ENCODE results near the gene NR5A1.
A peak's percentile ranks its signal among the peaks of the same experiment; 100 is the strongest.

Gene NR5A1

GRCh38 chr9:124506931-124507879, at the start of gene NR5A1:
TSS of gene NR5A1 (minus strand) at chr9:124507399. CDS start at chr9:124503395, 4,004 bp downstream.
- Histone ChIP-seq H3K36me3 (ENCODE audit: control insufficient read depth in 2 of 2, insufficient read depth in 2 of 2, low read length in 2 of 2) (no peaks in the 10 kb centered on the region), H3K27ac (ENCODE audit: low read depth in 2 of 2, low read length in 2 of 2) (no peak within 1 kb of the TSS), H3K4me1 (ENCODE audit: control insufficient read depth in 2 of 2, insufficient read depth in 2 of 2, low read length in 2 of 2) (no peaks in the 10 kb centered on the region), H3K4me3 (ENCODE audit: low read length in 2 of 2) (no peak within 1 kb of the TSS), H3K9me3 (ENCODE audit: control insufficient read depth in 2 of 2, low read length in 2 of 2) (no peaks in the 10 kb centered on the region), H3K9ac (ENCODE audit: low read depth in 1 of 2, low read length in 2 of 2) (no peak within 1 kb of the TSS), H3K27me3 (ENCODE audit: control insufficient read depth in 2 of 2, insufficient read depth in 2 of 2, low read length in 2 of 2) (peaks cover 23 to 26% of the 10 kb centered on the region in 2 donors)

- no peaks in the 10 kb centered on the region for H3K27me3 ChIP-seq (ENCODE audit: control insufficient read depth in 2 of 2, insufficient read depth in 2 of 2, low read length in 2 of 2)
These were observed 47.8 kb upstream of the NR5A1 start for GRCh38 chr9:124555043-124555442.

DNA sequence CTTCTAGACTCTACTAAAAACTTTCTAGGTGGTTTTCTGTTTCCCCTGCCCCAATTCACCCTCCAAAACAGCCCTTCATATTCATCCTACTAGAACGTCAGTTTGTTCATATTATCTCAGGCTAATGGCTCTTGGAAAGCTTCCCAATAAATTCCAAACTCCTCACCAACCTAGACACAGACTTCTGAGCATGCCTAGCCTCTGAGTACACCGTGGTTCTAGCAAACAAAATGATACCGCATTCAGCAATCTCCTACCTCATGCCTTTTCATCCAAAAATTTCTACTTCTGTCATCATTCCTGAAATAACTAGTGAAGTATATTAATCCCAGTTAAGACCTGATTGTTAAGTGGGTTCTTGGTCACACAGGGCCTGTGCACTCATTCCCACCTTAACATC, 46.5 kb upstream of the NR5A1 start:
- no peaks in the 10 kb centered on the region for H3K27me3 ChIP-seq (ENCODE audit: control insufficient read depth in 2 of 2, insufficient read depth in 2 of 2, low read length in 2 of 2)
- no peaks in the 10 kb centered on the region for H3K36me3 ChIP-seq (ENCODE audit: control insufficient read depth in 2 of 2, insufficient read depth in 2 of 2, low read length in 2 of 2)
- H3K27ac ChIP-seq (ENCODE audit: low read depth in 2 of 2, low read length in 2 of 2): no peak overlapping the region
- H3K9me3 ChIP-seq (ENCODE audit: control insufficient read depth in 2 of 2, low read length in 2 of 2): no peaks in the 10 kb centered on the region
- no peak overlapping the region for H3K9ac ChIP-seq (ENCODE audit: low read depth in 1 of 2, low read length in 2 of 2)
- no peak overlapping the region for H3K4me3 ChIP-seq (ENCODE audit: low read length in 2 of 2)
- H3K4me1 ChIP-seq (ENCODE audit: control insufficient read depth in 2 of 2, insufficient read depth in 2 of 2, low read length in 2 of 2): peaks cover 0 to 18% of the 10 kb centered on the region in 2 donors

More at GRCh38 chr9:124555043-124555442, 47.8 kb upstream of the NR5A1 start:
- H3K4me3 ChIP-seq (ENCODE audit: low read length in 2 of 2): peak overlapping the region in 1 of 2 donors; percentile 1
- no peaks in the 10 kb centered on the region for H3K36me3 ChIP-seq (ENCODE audit: control insufficient read depth in 2 of 2, insufficient read depth in 2 of 2, low read length in 2 of 2)
- peaks cover 0 to 18% of the 10 kb centered on the region in 2 donors for H3K4me1 ChIP-seq (ENCODE audit: control insufficient read depth in 2 of 2, insufficient read depth in 2 of 2, low read length in 2 of 2)
- no peaks in the 10 kb centered on the region for H3K9me3 ChIP-seq (ENCODE audit: control insufficient read depth in 2 of 2, low read length in 2 of 2)
- H3K9ac ChIP-seq (ENCODE audit: low read depth in 1 of 2, low read length in 2 of 2): peak overlapping the region in 1 of 2 donors; percentile 8
- peak overlapping the region; percentile 61 to 65 for H3K27ac ChIP-seq (ENCODE audit: low read depth in 2 of 2, low read length in 2 of 2)

DNA sequence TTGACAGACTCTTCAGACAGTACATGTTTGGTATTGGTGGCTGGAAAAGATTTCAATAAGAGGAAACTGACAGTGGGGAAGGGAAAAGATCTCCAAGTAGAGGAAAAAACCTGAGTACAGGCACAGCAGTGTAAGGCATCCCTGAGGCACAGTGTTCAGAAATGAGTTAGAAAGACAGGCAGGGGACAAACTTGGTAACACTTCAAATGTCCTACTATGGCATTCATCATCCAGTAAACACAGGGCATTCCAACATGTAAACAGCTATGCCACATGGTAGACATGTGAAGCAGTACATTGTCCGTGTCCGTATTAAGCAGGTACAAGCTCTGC, 45.0 kb upstream of the NR5A1 start:
- H3K27ac ChIP-seq (ENCODE audit: low read depth in 2 of 2, low read length in 2 of 2): no peak overlapping the region
- H3K9me3 ChIP-seq (ENCODE audit: control insufficient read depth in 2 of 2, low read length in 2 of 2): no peaks in the 10 kb centered on the region
- H3K27me3 ChIP-seq (ENCODE audit: control insufficient read depth in 2 of 2, insufficient read depth in 2 of 2, low read length in 2 of 2): no peaks in the 10 kb centered on the region
- no peak overlapping the region for H3K9ac ChIP-seq (ENCODE audit: low read depth in 1 of 2, low read length in 2 of 2)
- H3K4me1 ChIP-seq (ENCODE audit: control insufficient read depth in 2 of 2, insufficient read depth in 2 of 2, low read length in 2 of 2): peaks cover 0 to 18% of the 10 kb centered on the region in 2 donors
- H3K36me3 ChIP-seq (ENCODE audit: control insufficient read depth in 2 of 2, insufficient read depth in 2 of 2, low read length in 2 of 2): no peaks in the 10 kb centered on the region
- H3K4me3 ChIP-seq (ENCODE audit: low read length in 2 of 2): no peak overlapping the region

DNA sequence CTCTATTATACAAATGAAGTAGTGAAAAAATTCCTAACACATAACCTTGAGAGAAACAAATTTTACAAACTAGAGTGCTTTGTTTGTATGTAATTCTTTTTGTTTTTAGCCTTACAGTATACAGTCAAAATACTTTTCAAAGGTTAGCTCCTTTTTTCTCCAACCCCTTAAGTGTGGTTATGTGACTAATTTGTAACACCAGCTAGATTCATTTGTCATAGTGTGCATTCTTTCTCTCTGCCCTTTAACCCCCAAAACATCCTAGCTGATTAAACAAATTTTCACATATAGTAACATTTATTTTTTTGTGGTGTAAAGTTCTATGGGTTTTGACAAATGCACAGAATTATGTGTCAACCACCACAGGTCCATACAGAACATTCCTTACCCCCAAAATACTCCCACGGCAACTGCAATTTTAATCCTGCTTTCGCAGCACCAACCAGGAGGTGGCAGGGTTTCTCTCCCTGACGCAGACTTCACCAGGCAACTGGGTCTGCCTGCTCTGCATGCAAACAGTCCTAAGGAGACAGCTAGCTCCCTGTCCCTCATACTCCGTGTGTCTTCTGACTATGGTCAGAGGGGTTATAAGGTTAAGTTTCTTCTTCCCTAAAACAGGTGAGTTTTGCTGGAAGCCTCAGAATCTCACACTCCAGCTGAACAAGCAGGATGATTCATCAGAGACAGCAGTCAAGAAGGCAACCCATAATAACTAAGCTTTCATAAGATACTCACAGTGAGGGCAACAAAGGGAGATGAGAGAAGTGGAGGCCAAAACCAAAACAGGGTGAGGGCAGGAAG, 44.5 kb upstream of the NR5A1 start:
- peaks cover 0 to 18% of the 10 kb centered on the region in 2 donors for H3K4me1 ChIP-seq (ENCODE audit: control insufficient read depth in 2 of 2, insufficient read depth in 2 of 2, low read length in 2 of 2)
- H3K27me3 ChIP-seq (ENCODE audit: control insufficient read depth in 2 of 2, insufficient read depth in 2 of 2, low read length in 2 of 2): no peaks in the 10 kb centered on the region
- H3K4me3 ChIP-seq (ENCODE audit: low read length in 2 of 2): no peak overlapping the region
- no peaks in the 10 kb centered on the region for H3K36me3 ChIP-seq (ENCODE audit: control insufficient read depth in 2 of 2, insufficient read depth in 2 of 2, low read length in 2 of 2)
- no peak overlapping the region for H3K27ac ChIP-seq (ENCODE audit: low read depth in 2 of 2, low read length in 2 of 2)
- H3K9me3 ChIP-seq (ENCODE audit: control insufficient read depth in 2 of 2, low read length in 2 of 2): no peaks in the 10 kb centered on the region
- no peak overlapping the region for H3K9ac ChIP-seq (ENCODE audit: low read depth in 1 of 2, low read length in 2 of 2)

DNA sequence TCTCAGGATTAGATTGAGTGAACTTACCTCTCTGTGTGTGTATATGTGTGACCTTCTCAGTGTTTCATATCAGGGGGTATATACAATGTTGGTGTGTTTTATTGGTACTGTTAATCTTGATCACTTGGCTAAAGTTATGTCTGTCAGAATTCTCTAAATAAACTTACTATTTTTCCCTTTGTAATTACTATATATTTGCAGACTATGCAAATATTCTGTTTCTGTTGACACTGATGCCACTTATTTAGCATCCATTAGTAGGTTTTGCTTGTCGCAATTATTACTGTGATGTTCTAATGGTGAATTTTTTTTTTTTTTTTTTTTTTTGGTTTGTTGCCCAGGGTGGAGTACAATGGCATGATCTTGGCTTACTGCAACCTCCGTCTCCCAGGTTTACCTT, 42.9 kb upstream of the NR5A1 start:
- H3K4me1 ChIP-seq (ENCODE audit: control insufficient read depth in 2 of 2, insufficient read depth in 2 of 2, low read length in 2 of 2): peaks cover 0 to 14% of the 10 kb centered on the region in 2 donors
- no peak overlapping the region for H3K4me3 ChIP-seq (ENCODE audit: low read length in 2 of 2)
- H3K9me3 ChIP-seq (ENCODE audit: control insufficient read depth in 2 of 2, low read length in 2 of 2): no peaks in the 10 kb centered on the region
- no peak overlapping the region for H3K27ac ChIP-seq (ENCODE audit: low read depth in 2 of 2, low read length in 2 of 2)
- H3K36me3 ChIP-seq (ENCODE audit: control insufficient read depth in 2 of 2, insufficient read depth in 2 of 2, low read length in 2 of 2): no peaks in the 10 kb centered on the region
- no peaks in the 10 kb centered on the region for H3K27me3 ChIP-seq (ENCODE audit: control insufficient read depth in 2 of 2, insufficient read depth in 2 of 2, low read length in 2 of 2)
- no peak overlapping the region for H3K9ac ChIP-seq (ENCODE audit: low read depth in 1 of 2, low read length in 2 of 2)

GRCh38 chr9:124549016-124549415, 41.8 kb upstream of the NR5A1 start:
- Histone ChIP-seq H3K9me3 (ENCODE audit: control insufficient read depth in 2 of 2, low read length in 2 of 2) (no peaks in the 10 kb centered on the region), H3K9ac (ENCODE audit: low read depth in 1 of 2, low read length in 2 of 2) (no peak overlapping the region), H3K4me1 (ENCODE audit: control insufficient read depth in 2 of 2, insufficient read depth in 2 of 2, low read length in 2 of 2) (peaks cover 0 to 8% of the 10 kb centered on the region in 2 donors), H3K36me3 (ENCODE audit: control insufficient read depth in 2 of 2, insufficient read depth in 2 of 2, low read length in 2 of 2) (no peaks in the 10 kb centered on the region), H3K27me3 (ENCODE audit: control insufficient read depth in 2 of 2, insufficient read depth in 2 of 2, low read length in 2 of 2) (no peaks in the 10 kb centered on the region), H3K27ac (ENCODE audit: low read depth in 2 of 2, low read length in 2 of 2) (no peak overlapping the region), H3K4me3 (ENCODE audit: low read length in 2 of 2) (no peak overlapping the region)

GRCh38 chr9:124544535-124544934, 37.3 kb upstream of the NR5A1 start:
- H3K4me3 ChIP-seq (ENCODE audit: low read length in 2 of 2): no peak overlapping the region
- H3K9me3 ChIP-seq (ENCODE audit: control insufficient read depth in 2 of 2, low read length in 2 of 2): no peaks in the 10 kb centered on the region
- H3K27ac ChIP-seq (ENCODE audit: low read depth in 2 of 2, low read length in 2 of 2): no peak overlapping the region
- no peaks in the 10 kb centered on the region for H3K4me1 ChIP-seq (ENCODE audit: control insufficient read depth in 2 of 2, insufficient read depth in 2 of 2, low read length in 2 of 2)
- H3K27me3 ChIP-seq (ENCODE audit: control insufficient read depth in 2 of 2, insufficient read depth in 2 of 2, low read length in 2 of 2): no peaks in the 10 kb centered on the region
- H3K9ac ChIP-seq (ENCODE audit: low read depth in 1 of 2, low read length in 2 of 2): no peak overlapping the region
- H3K36me3 ChIP-seq (ENCODE audit: control insufficient read depth in 2 of 2, insufficient read depth in 2 of 2, low read length in 2 of 2): peaks cover 0 to 7% of the 10 kb centered on the region in 2 donors

DNA sequence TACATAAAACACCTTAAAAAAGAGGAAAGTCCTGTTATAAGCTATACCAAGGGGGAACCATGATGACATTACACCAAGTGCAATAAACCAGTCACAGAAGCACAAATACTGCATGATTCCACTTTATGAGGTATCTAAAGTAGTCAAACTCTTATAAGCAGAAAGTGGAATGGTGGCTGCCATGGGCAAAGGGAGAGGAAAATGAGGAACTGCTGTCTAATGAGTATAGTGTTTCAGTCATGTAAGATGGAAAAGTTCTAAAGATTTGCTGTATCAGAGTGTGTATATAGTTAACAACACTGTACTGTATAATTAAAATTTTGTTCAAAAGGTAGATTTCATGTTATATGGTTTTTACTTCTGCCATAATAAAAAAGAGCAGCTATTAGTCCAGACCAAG, 34.6 kb upstream of the NR5A1 start:
- H3K27me3 ChIP-seq (ENCODE audit: control insufficient read depth in 2 of 2, insufficient read depth in 2 of 2, low read length in 2 of 2): no peaks in the 10 kb centered on the region
- no peak overlapping the region for H3K27ac ChIP-seq (ENCODE audit: low read depth in 2 of 2, low read length in 2 of 2)
- H3K36me3 ChIP-seq (ENCODE audit: control insufficient read depth in 2 of 2, insufficient read depth in 2 of 2, low read length in 2 of 2): peaks cover 0 to 7% of the 10 kb centered on the region in 2 donors
- no peak overlapping the region for H3K4me3 ChIP-seq (ENCODE audit: low read length in 2 of 2)
- H3K9me3 ChIP-seq (ENCODE audit: control insufficient read depth in 2 of 2, low read length in 2 of 2): no peaks in the 10 kb centered on the region
- H3K4me1 ChIP-seq (ENCODE audit: control insufficient read depth in 2 of 2, insufficient read depth in 2 of 2, low read length in 2 of 2): no peaks in the 10 kb centered on the region
- no peak overlapping the region for H3K9ac ChIP-seq (ENCODE audit: low read depth in 1 of 2, low read length in 2 of 2)

- Histone ChIP-seq H3K9ac (ENCODE audit: low read depth in 1 of 2, low read length in 2 of 2) (no peak overlapping the region), H3K27ac (ENCODE audit: low read depth in 2 of 2, low read length in 2 of 2) (no peak overlapping the region), H3K4me1 (ENCODE audit: control insufficient read depth in 2 of 2, insufficient read depth in 2 of 2, low read length in 2 of 2) (no peaks in the 10 kb centered on the region), H3K27me3 (ENCODE audit: control insufficient read depth in 2 of 2, insufficient read depth in 2 of 2, low read length in 2 of 2) (no peaks in the 10 kb centered on the region), H3K4me3 (ENCODE audit: low read length in 2 of 2) (no peak overlapping the region), H3K9me3 (ENCODE audit: control insufficient read depth in 2 of 2, low read length in 2 of 2) (no peaks in the 10 kb centered on the region), H3K36me3 (ENCODE audit: control insufficient read depth in 2 of 2, insufficient read depth in 2 of 2, low read length in 2 of 2) (peaks cover 6 to 12% of the 10 kb centered on the region in 2 donors)
These were observed 30.7 kb upstream of the NR5A1 start for GRCh38 chr9:124537926-124538325.

Measured in mucosa of rectum (tissue), 2 donors.